ENCODE results near the gene KCNG4.

Gene KCNG4

DNA sequence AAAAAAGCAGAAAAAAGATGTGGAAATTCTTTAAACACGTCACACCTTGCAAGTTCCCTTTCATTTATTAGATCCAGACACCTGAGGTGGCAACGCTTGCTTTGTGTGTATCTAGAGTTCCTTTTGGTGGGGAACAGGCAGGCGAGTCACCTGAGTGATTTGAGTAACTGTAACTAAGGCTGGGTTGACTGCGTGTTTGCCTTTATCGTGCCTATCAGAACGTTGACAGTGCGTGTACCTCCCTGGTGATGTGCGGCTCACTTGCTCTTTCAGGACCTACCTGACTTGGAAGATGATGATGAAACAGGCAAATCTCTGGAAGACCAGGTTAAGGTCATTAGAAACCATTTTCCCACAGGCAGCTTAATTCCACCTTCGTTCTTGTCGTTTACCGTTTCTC lies 65.4 kb downstream of the KCNG4 start:
- Histone ChIP-seq H3K27me3 (ENCODE audit: control insufficient read depth in 2 of 2, insufficient read depth in 2 of 2, low read length in 2 of 2) (peaks cover 0 to 5% of the 10 kb centered on the region in 2 donors), H3K9me3 (ENCODE audit: control insufficient read depth in 2 of 2, low read length in 2 of 2) (no peaks in the 10 kb centered on the region), H3K36me3 (ENCODE audit: control insufficient read depth in 2 of 2, insufficient read depth in 2 of 2, low read length in 2 of 2) (peaks cover 8 to 9% of the 10 kb centered on the region in 2 donors), H3K4me3 (ENCODE audit: low read length in 2 of 2) (no peak overlapping the region), H3K9ac (ENCODE audit: low read depth in 1 of 2, low read length in 2 of 2) (no peak overlapping the region), H3K27ac (ENCODE audit: low read depth in 2 of 2, low read length in 2 of 2) (no peak overlapping the region), H3K4me1 (ENCODE audit: control insufficient read depth in 2 of 2, insufficient read depth in 2 of 2, low read length in 2 of 2) (peaks cover 13 to 20% of the 10 kb centered on the region in 2 donors)

DNA sequence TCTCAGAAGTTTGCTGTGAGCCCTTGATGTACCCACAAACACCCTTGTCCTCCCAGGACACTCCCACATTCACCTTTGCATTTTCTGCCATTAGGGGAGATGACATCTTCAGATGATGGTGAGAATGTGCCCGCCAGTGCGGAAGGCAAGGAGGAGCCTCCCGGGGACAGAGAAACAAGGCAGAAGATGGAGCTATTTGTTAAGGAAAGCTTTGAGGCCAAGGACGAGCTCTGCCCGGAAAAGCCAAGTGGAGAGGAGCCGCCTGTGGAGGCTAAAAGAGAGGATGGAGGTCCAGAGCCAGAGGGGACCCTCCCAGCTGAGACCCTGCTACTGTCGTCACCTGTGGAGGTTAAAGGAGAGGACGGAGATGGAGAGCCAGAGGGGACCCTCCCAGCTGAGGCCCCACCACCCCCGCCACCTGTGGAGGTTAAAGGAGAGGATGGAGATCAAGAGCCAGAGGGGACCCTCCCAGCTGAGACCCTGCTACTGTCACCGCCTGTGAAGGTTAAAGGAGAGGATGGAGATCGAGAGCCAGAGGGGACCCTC lies 70.0 kb downstream of the KCNG4 start:
- no peaks in the 10 kb centered on the region for H3K36me3 ChIP-seq (ENCODE audit: control insufficient read depth in 2 of 2, insufficient read depth in 2 of 2, low read length in 2 of 2)
- H3K27ac ChIP-seq (ENCODE audit: low read depth in 2 of 2, low read length in 2 of 2), result no peak overlapping the region
- H3K4me3 ChIP-seq (ENCODE audit: low read length in 2 of 2), result no peak overlapping the region
- H3K4me1 ChIP-seq (ENCODE audit: control insufficient read depth in 2 of 2, insufficient read depth in 2 of 2, low read length in 2 of 2), result no peaks in the 10 kb centered on the region
- H3K9me3 ChIP-seq (ENCODE audit: control insufficient read depth in 2 of 2, low read length in 2 of 2), result no peaks in the 10 kb centered on the region
- peaks cover 0 to 5% of the 10 kb centered on the region in 2 donors for H3K27me3 ChIP-seq (ENCODE audit: control insufficient read depth in 2 of 2, insufficient read depth in 2 of 2, low read length in 2 of 2)
- no peak overlapping the region for H3K9ac ChIP-seq (ENCODE audit: low read depth in 1 of 2, low read length in 2 of 2)

All from mucosa of rectum (tissue), 2 donors.